ENCODE results near the gene MAP1LC3B. TPM values are rescaled to one million over a fixed set of nuclear protein-coding genes. Genes with fewer than 3 reads are reported as not detected.
"Not testable (repeated sequence)": the region's sequence is repeated elsewhere in the genome, so short reads cannot be mapped to it uniquely, and the experiment has no call there.

The MAP1LC3B gene
- total RNA-seq, 1 donor from 2014 or later: 40.8 TPM

- H3K4me3 Mint-ChIP-seq; H3K27ac Mint-ChIP-seq; H3K36me3 Mint-ChIP-seq (ENCODE audit: low read depth); DNase-seq (ENCODE audit: low spot score); intact Hi-C loops (cut with micrococcal nuclease); H3K27me3 Mint-ChIP-seq (ENCODE audit: insufficient read depth); H3K9me3 Mint-ChIP-seq: not testable (repeated sequence)
- peaks cover 39% of the 10 kb centered on the region for H3K4me1 Mint-ChIP-seq (ENCODE audit: low read depth)
Observed at GRCh38 chr16:87379312-87379752, 12.8 kb upstream of the MAP1LC3B start.

- Mint-ChIP-seq H3K4me3 (peak overlapping the region; percentile 89), H3K4me1 (ENCODE audit: low read depth) (peaks cover 39% of the 10 kb centered on the region), H3K27me3 (ENCODE audit: insufficient read depth) (peaks cover 2% of the 10 kb centered on the region), H3K36me3 (ENCODE audit: low read depth) (peaks cover 8% of the 10 kb centered on the region), H3K9me3 (no peaks in the 10 kb centered on the region), H3K27ac (peak overlapping the region; percentile 91)
- DNase-seq (ENCODE audit: low spot score): no peak
- intact Hi-C loops (cut with micrococcal nuclease): loop anchor here (2.0 to 10.0 kb wide), 3 partner anchors 14 to 1284 kb away; partner anchors contain the start of gene MVD
Observed at GRCh38 chr16:87380403-87380802, 11.7 kb upstream of the MAP1LC3B start.

GRCh38 chr16:87380881-87381280 is 11.3 kb upstream of the MAP1LC3B start:
- DNase-seq (ENCODE audit: low spot score): no peak
- H3K4me3 Mint-ChIP-seq: peak overlapping the region; percentile 89
- peaks cover 8% of the 10 kb centered on the region for H3K36me3 Mint-ChIP-seq (ENCODE audit: low read depth)
- H3K27me3 Mint-ChIP-seq (ENCODE audit: insufficient read depth): peaks cover 2% of the 10 kb centered on the region
- no peaks in the 10 kb centered on the region for H3K9me3 Mint-ChIP-seq
- H3K27ac Mint-ChIP-seq: peak overlapping the region; percentile 91
- H3K4me1 Mint-ChIP-seq (ENCODE audit: low read depth): peaks cover 36% of the 10 kb centered on the region
- intact Hi-C loops (cut with micrococcal nuclease): loop anchor here (2.0 to 10.0 kb wide), 3 partner anchors 14 to 1284 kb away; partner anchors contain the start of gene MVD

GRCh38 chr16:87382023-87382785 is 9.9 kb upstream of the MAP1LC3B start:
- H3K4me3 Mint-ChIP-seq: peak overlapping the region; percentile 89
- intact Hi-C loops (cut with micrococcal nuclease): loop anchor here (2.0 to 10.0 kb wide), 3 partner anchors 37 to 1283 kb away; partner anchors contain the start of gene MVD
- no peak for DNase-seq (ENCODE audit: low spot score)

GRCh38 chr16:87383505-87384161 is 8.5 kb upstream of the MAP1LC3B start, which contains the start of gene FBXO31:
FBXO31 (minus strand) TSS chr16:87383776; CDS start chr16:87383744, 32 bp downstream.
- peak; percentile 86 for DNase-seq (ENCODE audit: low spot score)
- no peaks in the 10 kb centered on the region for H3K9me3 Mint-ChIP-seq
- H3K4me3 Mint-ChIP-seq: peak within 1 kb of the TSS; percentile 89
- peaks cover 2% of the 10 kb centered on the region for H3K27me3 Mint-ChIP-seq (ENCODE audit: insufficient read depth)
- intact Hi-C loops (cut with micrococcal nuclease): loop anchor here (1.0 to 10.0 kb wide), 7 partner anchors 9 to 1281 kb away; partner anchors contain the start of genes BANP, C16orf95, MAP1LC3B and MVD
- H3K27ac Mint-ChIP-seq: peak within 1 kb of the TSS; percentile 98
- peaks cover 7% of the 10 kb centered on the region for H3K36me3 Mint-ChIP-seq (ENCODE audit: low read depth)
- H3K4me1 Mint-ChIP-seq (ENCODE audit: low read depth): peaks cover 48% of the 10 kb centered on the region

More at GRCh38 chr16:87382023-87382785, 9.9 kb upstream of the MAP1LC3B start:
- H3K4me1 Mint-ChIP-seq (ENCODE audit: low read depth): peaks cover 33% of the 10 kb centered on the region
- peaks cover 8% of the 10 kb centered on the region for H3K36me3 Mint-ChIP-seq (ENCODE audit: low read depth)
- peaks cover 2% of the 10 kb centered on the region for H3K27me3 Mint-ChIP-seq (ENCODE audit: insufficient read depth)
- H3K27ac Mint-ChIP-seq: peak overlapping the region; percentile 88
- H3K9me3 Mint-ChIP-seq: no peaks in the 10 kb centered on the region

GRCh38 chr16:87384162-87384874 is 7.8 kb upstream of the MAP1LC3B start:
- Mint-ChIP-seq H3K4me1 (ENCODE audit: low read depth) (peaks cover 52% of the 10 kb centered on the region), H3K9me3 (no peaks in the 10 kb centered on the region), H3K4me3 (peak overlapping the region; percentile 88), H3K27ac (peak overlapping the region; percentile 98), H3K36me3 (ENCODE audit: low read depth) (peaks cover 7% of the 10 kb centered on the region), H3K27me3 (ENCODE audit: insufficient read depth) (peaks cover 2% of the 10 kb centered on the region)
- no peak for DNase-seq (ENCODE audit: low spot score)
- intact Hi-C loops (cut with micrococcal nuclease): loop anchor here (1.0 to 10.0 kb wide), 5 partner anchors 8 to 1280 kb away; partner anchors contain the start of genes BANP, MAP1LC3B, MVD and ZCCHC14

- not testable (repeated sequence) for H3K9me3 Mint-ChIP-seq; H3K27me3 Mint-ChIP-seq (ENCODE audit: insufficient read depth); H3K36me3 Mint-ChIP-seq (ENCODE audit: low read depth); DNase-seq (ENCODE audit: low spot score)
- peaks cover 56% of the 10 kb centered on the region for H3K4me1 Mint-ChIP-seq (ENCODE audit: low read depth)
- peak overlapping the region; percentile 88 for H3K4me3 Mint-ChIP-seq
- H3K27ac Mint-ChIP-seq: peak overlapping the region; percentile 65
- intact Hi-C loops (cut with micrococcal nuclease): loop anchor here (1.0 to 10.0 kb wide), 6 partner anchors 7 to 1280 kb away; partner anchors contain the start of genes BANP, MAP1LC3B, MVD and ZCCHC14
Observed at GRCh38 chr16:87384875-87385167, 7.3 kb upstream of the MAP1LC3B start.

- Mint-ChIP-seq H3K4me1 (ENCODE audit: low read depth) (peaks cover 34% of the 10 kb centered on the region), H3K4me3 (peak overlapping the region; percentile 61), H3K9me3 (no peaks in the 10 kb centered on the region), H3K27me3 (ENCODE audit: insufficient read depth) (peaks cover 2% of the 10 kb centered on the region), H3K36me3 (ENCODE audit: low read depth) (no peaks in the 10 kb centered on the region), H3K27ac (peak overlapping the region; percentile 89)
- DNase-seq (ENCODE audit: low spot score): peak; percentile 88
- intact Hi-C loops (cut with micrococcal nuclease): loop anchor here (1.0 to 10.0 kb wide), 5 partner anchors 71 to 1277 kb away; partner anchors contain the start of genes BANP, C16orf95, MVD and ZCCHC14
Observed at GRCh38 chr16:87387942-87388817, 4.0 kb upstream of the MAP1LC3B start.

- intact Hi-C loops (cut with micrococcal nuclease): loop anchor here (1.0 to 10.0 kb wide), 5 partner anchors 71 to 1276 kb away; partner anchors contain the start of genes BANP, C16orf95, MVD and ZCCHC14
Observed at GRCh38 chr16:87388818-87389134, 3.4 kb upstream of the MAP1LC3B start.

GRCh38 chr16:87389245-87389644 is 2.9 kb upstream of the MAP1LC3B start:
- Mint-ChIP-seq H3K36me3 (ENCODE audit: low read depth) (no peaks in the 10 kb centered on the region), H3K9me3 (no peaks in the 10 kb centered on the region), H3K27me3 (ENCODE audit: insufficient read depth) (no peaks in the 10 kb centered on the region), H3K27ac (peak overlapping the region; percentile 63), H3K4me3 (peak overlapping the region; percentile 17), H3K4me1 (ENCODE audit: low read depth) (peaks cover 41% of the 10 kb centered on the region)
- no peak for DNase-seq (ENCODE audit: low spot score)
- intact Hi-C loops (cut with micrococcal nuclease): loop anchor here (2.0 to 10.0 kb wide), 3 partner anchors 104 to 1276 kb away; partner anchors contain the start of genes MVD, ZCCHC14 and ZFPM1

More at GRCh38 chr16:87388818-87389134, 3.4 kb upstream of the MAP1LC3B start:
- H3K4me1 Mint-ChIP-seq (ENCODE audit: low read depth): peaks cover 40% of the 10 kb centered on the region
- H3K27me3 Mint-ChIP-seq (ENCODE audit: insufficient read depth): peaks cover 2% of the 10 kb centered on the region
- H3K36me3 Mint-ChIP-seq (ENCODE audit: low read depth): no peaks in the 10 kb centered on the region
- DNase-seq (ENCODE audit: low spot score): no peak
- peak overlapping the region; percentile 61 for H3K4me3 Mint-ChIP-seq
- H3K9me3 Mint-ChIP-seq: no peaks in the 10 kb centered on the region
- H3K27ac Mint-ChIP-seq: peak overlapping the region; percentile 89

GRCh38 chr16:87389914-87390313 is 2.2 kb upstream of the MAP1LC3B start:
- not testable (repeated sequence) for H3K27me3 Mint-ChIP-seq (ENCODE audit: insufficient read depth); H3K9me3 Mint-ChIP-seq; H3K4me3 Mint-ChIP-seq; DNase-seq (ENCODE audit: low spot score); H3K36me3 Mint-ChIP-seq (ENCODE audit: low read depth)
- H3K4me1 Mint-ChIP-seq (ENCODE audit: low read depth): peaks cover 48% of the 10 kb centered on the region
- intact Hi-C loops (cut with micrococcal nuclease): loop anchor here (2.0 to 10.0 kb wide), 3 partner anchors 103 to 1275 kb away; partner anchors contain the start of genes MVD, ZCCHC14 and ZFPM1
- H3K27ac Mint-ChIP-seq: peak overlapping the region; percentile 23

Data from activated T-helper 1 cell treated with anti-CD3 and anti-CD28 coated beads, Interleukin-12 subunit alpha, Interleukin-12 subunit beta, Interleukin-2, Interleukin-4 antibody, amounts not matched to agents 30 ng/mL and 10 ng/mL and 1 ng/mL, durations not matched to agents 14 hours and 24 hours and 36 hours (primary cell).